ELF-1 (cell line): ENCODE results near the gene UNC5C.

Experiments
- DNase-seq: peaks from one replicate; pipeline ENCODE4 v3.0.0-alpha.2; 2016; ENCODE audit warnings: low read depth, low spot score

Gene UNC5C

DNA sequence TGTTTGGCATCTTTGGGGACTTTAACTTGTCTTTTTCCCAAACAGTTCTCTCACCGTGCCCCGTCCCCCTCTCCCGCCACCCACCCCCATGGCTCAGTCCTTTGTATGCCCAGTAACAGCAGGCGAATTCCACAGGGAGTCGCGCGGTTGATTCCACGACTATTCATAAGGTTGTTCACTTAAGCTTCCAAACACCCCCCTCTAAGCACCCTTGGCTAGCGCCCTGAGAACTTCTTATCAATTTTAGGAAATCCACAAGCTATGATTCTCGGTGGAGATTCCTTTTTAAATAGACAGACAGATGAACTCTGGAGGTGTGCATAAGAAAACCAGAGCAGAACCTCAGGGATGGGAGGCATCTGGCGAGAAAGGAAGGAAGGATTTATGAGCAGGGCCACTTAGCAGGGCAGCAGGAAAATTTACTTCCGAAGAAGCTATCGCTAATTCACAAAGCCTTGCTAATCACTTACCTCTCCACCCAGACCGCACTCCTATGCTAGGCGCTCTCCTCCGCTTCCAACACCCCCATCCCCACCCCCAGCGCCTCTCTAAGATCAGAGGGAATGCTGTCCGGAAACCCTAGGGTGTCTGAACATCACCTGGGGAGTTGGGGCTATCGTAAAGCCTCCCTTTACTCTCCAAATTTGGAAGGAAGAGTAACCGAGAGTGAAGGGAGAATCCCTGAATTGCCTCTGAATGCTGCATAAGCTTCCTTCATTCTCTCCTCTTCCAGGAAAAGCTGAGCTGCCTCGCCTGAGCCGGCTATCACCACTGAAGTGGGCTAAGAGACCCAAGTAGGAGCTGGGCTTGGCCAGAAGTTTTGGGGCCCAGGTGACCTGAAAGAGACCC is 1.7 kb downstream of the UNC5C start:
- peak; percentile 70 for DNase-seq

DNA sequence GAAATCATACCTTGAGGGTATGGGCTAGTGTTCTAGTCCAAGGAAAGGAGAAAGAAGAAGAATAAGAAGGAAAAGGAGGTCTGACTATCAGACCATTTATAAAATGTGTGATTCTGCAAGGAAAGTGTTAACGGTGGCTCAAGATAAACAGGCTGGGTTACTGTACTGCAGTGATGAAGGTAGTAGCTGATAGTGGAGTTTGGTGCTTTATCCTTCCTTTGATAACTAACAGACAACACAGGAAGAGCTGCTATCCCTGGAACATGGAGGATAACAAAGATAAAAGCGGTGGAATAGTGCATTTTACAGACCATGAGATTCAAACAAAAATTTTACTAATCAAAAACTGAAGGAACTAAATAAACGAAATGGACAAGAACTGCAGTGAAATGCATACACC is 2.6 kb downstream of the UNC5C start:
- no peak for DNase-seq

DNA sequence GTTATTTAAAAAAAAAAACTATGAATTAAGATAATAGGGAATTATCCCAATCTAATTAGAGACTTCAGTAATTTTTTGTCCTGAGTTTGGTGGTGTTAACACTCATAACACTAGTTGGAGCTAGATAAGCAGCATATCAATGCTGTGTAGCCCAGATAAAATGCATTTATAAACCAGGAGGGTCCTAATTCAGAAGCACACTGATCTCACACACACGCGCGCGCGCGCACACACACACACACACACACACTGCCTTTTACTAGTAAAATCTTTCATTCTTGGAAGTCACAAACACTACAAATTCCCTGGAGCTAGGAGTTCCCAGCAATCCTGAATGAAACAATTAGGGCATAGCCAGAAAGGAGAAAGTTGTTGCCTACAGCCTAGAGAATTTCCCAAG is 3.2 kb downstream of the UNC5C start:
- DNase-seq: no peak

DNA sequence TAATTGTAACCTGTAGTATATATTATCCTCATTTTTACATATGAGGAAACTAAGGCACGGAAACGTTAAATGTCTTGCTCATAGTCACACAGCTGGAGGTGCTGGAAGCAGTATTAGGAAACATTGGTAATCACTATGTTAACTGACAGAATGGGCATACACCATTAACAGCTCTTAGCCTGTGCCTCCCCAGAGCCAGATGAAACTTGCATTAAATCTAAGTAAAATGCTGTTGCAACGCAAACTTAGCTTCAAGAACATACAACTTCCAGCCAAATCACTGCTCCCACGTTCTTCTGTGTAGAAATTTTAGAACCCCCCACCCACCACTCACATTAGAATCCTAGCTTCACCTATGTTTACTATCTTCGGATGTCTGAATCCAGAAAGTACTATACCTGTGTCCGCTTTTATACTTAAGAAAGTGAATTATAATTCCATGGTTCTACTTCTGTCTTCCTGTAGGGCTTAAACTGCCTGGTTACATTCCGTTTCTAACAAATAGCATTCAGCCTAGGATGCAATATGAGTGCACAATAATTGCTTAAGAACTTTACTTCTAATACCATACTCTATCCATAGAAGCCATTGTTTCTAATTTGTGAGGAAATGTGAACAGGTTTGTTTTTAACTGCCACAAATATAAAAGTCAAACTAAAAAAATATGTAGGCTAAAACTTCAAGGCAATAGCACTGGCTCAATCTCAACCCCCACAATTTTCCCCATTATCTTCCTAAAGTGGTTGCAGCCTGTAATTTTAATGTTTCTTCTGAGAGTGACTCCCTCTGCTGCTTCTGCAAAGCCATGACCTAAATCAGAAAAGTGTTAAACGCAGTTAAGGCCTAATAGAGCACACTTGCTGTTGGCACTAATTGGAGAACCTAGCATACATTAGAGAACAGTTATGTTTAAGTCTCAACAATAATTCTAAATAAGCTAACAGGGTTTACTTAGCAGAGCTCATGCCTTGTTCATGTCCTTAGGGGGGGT is 4.4 kb downstream of the UNC5C start:
- no peak for DNase-seq

DNA sequence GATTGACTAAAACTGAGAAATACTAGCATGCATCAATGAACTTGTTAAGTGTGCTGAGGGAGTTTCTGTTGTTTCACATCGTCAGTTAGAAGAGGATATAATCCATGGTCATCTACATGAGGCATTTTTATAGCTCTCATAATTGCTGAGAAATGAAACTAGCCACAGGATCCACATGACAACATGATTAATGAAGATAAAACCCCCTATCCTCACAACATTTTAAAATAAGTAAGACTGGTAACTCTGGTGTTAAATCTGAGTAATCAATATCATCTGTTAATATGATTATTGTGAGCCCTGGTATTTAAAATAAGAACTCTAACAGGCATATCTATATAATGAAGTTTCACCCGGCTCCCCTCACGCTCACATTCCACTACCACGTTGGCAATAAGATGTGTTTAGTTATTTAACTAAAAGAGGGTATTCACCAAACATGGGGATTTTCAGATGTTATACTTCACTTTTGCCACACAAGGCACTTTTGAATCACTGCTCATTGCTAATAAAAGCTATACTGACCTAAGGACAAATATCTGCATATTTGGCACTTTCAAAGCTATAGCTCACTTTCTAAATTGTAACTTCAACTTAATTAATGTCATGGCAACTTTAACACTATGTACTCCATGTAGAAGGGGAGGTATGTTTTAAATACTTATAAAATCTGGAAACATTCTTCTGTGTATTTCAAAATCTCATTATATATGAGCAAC is 6.7 kb downstream of the UNC5C start:
- DNase-seq: no peak

DNA sequence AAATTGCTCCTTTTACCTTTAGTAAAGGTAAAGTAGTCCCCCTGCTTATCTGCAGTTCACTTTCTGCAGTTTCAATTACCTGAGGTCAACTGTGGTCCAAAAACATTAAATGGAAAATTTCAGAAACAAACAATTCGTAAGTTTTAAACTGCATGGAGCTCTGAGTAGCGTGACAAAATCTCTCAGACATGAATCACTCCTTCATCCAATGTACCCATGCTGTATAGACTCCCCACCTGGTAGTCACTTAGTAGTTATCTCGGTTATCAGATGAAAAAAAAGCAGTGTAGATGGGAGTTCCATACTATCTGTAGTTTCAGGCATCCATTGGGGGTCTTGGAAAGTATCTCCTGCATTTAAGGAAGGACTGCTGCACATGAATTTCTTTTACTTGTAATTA is 7.7 kb downstream of the UNC5C start:
- DNase-seq: no peak

DNA sequence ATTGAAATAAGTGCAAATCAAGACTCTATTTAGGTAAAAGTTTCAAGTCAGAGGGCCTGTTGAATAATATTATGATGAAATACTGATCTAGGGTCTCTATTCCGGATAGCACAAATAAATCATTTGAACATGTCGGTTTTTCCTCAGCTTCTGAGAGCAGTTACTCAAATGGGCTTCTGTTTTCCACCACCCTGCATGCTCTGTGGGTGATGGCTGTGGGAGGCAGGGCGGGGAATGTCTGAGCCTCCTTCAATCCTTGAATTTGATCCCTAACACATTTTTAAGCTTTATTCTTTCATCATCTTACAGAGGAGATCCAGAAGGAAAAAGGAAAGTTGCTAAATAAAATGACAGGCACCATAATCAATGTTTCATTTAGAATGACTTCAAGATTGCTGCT is 8.5 kb downstream of the UNC5C start:
- peak; percentile 24 for DNase-seq

DNA sequence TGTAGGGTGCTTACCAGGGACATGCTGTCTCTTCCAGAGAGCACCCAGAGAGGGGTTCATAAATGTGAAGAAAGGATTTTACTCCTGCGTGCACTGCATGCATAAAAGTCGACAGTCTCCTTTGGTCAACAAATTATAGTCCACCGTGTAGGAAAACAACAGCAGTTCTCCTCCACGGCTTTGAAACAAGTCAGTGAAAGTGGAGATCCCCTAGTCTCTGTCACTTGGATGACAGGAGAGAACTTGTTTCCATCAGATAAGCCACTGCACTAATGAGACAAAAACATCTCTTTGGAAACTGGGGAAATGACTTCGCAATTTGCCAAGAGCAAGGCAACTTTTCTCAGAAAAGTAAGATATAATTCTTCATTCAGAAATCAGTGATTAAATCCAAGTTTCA is 9.7 kb downstream of the UNC5C start:
- DNase-seq: no peak

DNA sequence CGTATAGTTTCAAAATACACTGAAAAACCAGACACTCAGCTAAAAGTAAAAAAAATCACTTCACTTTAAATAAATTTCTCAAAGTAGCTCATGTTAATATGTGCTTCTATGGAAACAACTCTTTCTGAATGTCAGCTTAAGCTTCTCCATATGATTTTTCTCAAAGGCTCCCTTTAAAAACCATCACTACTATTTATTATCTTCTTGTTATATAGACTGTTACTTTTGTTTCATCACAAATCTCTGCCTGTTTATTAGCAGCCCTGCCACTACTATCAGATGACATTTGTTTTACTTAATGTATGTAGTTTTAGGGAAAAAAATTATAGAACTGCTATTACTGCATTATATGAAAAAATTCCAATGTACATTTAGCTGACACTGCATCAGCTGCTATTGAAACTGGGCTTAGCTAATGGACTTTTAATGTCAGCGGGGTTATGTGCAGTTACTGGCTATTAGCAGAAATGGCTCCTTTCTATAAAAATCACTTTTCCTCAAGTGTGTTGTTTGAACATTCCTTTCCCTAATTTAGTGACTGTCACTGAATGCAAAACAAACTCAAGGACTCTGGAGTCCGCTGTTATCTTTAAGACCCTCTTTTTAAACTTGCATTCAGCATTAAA is 10.8 kb downstream of the UNC5C start:
- no peak for DNase-seq

DNA sequence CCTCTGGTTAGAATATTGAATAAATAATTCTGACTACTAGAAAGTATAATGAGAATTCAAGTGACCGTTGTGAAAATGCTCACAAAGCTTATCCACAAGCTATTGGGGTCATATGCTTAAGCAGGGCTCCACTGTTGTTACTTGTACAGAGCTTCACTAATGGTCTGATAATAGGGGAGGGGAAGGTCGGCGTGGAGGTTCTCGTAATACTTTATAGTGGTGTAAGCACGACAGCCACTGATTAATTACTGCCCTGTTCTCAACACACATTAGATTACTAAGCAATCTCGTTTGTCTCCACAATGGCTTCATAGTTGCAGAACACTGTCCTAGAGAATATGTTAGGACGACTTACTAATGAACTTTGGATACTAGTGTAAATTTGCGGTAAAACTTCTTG is 11.6 kb downstream of the UNC5C start:
- DNase-seq: no peak

DNA sequence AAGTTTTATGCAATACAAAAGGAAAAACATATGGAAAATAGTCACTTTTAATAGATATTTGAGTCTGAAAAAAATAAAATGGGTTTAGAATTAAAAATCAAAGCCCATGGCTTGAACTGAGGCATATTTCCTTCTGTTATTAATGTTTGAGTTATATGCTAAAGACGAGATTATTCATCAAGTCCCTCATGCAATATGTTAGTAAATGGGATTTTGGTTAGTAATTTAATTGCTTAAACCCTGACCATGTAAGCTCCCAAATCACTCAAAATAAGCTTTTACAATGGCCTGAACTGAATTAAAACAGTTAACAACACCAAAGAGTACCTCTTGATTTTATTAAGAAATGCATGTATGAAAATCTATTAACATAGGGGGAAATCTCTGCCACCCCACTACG is 12.1 kb downstream of the UNC5C start:
- DNase-seq: no peak

DNA sequence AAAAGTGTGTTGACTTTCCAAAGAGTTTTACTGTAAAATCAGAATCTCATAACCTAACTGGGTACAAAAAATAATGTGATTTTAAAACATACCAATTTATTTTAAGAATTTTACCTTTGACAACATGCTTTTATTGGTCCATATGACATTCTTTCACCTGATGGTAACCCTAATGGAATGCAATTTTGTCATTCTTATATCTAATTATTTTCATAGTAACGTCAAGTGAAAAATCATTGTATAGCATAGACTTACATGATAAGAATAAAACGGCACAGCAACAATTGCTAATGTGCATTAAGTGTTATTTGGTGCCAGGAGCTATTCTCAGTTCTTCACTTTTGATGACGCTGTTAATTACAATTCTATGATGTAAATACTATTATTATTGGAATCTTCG is 13.6 kb downstream of the UNC5C start:
- DNase-seq: no peak

DNA sequence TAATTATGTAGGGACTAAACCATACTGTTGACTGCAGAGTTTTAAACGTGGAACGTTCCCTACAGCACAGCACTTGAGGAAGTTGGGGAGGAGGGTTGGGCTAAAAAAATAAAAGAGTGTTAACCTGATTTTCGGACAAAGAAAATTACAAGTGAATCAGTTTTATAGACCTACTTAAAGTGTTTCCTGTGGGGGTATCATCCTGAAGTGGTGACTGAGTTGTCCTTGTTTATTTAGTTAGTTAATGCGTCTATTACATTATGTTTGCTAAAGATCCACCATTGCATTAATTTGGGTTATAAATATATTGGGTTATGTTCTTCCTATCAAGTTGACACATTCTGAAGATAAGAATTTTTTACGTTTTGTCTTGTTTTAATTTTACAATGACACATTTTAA is 14.7 kb downstream of the UNC5C start:
- no peak for DNase-seq

DNA sequence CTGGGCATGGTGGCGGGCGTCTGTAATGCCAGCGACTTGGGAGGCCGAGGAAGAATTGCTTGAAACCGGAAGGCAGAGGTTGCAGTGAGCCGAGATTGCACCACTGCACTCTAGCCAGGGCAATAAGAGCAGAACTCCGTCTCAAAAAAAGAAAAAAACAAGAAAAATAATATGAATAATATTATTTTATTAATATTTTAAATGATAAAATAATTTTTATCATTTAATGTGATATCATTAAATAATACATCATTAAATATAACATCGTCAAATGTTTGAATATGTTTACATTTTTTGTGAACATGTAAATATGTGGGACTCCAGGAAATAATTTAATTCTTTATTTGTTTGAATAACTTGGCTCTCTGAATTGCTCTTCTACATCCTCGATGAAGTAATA is 15.5 kb downstream of the UNC5C start:
- no peak for DNase-seq

DNA sequence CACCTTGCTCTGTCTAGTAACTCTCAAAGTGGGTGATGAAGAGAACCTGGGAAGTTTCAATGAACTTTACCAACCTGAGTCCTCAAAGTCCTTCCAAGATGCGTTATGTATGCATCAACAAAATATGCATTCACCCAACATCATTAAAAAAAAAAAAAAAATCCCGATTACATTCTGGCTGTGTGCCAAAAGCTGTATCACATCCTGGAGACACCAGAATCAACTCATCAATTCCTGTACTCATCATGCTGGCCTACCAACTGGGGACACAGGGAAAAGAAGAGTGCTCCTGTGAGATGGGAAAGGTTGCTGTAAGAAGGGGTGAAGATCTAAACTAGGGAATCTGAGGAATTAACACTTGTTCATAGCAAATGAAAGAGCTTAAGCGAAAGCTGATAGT is 16.5 kb downstream of the UNC5C start:
- no peak for DNase-seq

DNA sequence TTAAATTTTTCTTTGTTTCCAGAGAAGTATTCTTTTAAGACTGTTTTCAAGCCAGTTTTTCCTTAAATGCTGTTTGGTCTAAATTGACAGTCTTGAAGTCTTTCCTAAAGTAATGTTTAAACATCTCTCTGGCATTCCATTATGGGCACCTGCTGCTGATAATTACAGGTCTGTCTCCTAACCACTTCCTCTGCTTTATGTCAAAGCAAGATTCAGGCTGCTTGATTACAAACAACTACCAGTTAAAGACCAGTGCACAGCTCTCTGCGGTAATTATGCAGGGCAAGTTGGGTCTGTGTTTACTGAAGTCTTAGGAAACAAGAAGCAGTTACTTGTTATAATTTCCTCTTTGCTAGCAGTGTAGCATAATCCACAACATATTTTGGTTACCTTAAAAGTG is 17.6 kb downstream of the UNC5C start:
- peak; percentile 32 for DNase-seq

DNA sequence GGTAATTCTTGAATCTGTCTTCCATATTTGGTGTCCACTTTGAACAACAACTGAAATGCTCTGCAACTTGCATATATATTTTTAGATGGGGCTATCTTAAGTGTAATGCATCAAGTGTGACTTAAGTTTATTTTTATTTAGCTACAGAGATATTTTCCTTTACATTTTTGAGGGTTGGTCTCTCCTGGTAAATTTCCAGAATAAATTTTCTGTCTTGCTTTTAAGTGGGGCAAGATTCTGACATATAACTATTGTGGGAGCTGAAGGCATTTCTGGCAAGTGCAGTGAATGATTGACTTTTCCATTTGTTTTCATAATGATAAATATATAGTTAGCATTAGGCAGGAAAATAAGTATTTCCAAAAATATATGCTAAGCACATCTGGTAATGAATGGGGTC is 18.8 kb downstream of the UNC5C start:
- DNase-seq: no peak

DNA sequence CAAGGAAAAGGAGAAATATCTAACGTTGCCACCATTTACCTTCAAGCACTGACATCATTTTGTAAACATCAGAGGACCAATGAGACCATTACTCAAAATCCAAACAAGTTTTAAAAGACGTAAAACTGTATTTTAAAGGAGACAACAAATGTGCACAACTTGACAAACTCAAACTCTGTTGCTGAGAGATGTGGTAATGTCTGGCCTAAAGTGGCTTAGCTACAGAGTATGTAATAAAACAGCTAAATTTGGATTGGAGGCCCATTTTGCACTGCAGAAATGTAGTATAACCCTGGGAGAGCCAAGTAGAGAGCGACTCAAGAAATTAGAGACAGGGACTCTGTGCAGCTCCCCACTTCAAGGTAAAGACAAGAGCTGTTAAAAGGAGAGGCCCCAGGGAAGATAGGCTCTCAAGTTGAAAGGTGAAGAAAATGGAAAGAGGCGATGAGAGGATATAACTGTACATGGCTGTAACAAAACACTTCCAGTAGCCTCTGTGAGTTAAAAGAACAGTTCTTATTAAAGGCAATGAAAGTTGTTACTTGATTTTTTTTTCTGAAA is 20.3 kb downstream of the UNC5C start:
- no peak for DNase-seq

DNA sequence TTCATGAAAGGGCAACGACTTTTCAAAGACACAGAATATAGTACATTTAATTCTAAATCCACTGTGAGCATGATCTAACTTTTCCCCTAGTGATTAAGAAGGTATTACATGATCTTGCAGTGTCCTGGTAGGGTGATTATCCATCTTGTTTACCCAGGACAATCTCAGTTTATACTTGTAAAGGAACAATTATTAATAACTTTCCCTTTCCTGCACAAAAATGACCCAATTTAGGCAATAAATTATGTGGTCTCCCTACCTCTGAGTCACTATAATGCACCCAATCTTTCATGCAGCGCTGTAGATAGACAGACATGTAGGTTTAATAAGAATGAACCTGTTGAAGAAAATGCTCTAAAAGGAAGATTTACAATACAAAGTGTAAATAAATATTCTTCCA is 22.7 kb downstream of the UNC5C start:
- DNase-seq: no peak

DNA sequence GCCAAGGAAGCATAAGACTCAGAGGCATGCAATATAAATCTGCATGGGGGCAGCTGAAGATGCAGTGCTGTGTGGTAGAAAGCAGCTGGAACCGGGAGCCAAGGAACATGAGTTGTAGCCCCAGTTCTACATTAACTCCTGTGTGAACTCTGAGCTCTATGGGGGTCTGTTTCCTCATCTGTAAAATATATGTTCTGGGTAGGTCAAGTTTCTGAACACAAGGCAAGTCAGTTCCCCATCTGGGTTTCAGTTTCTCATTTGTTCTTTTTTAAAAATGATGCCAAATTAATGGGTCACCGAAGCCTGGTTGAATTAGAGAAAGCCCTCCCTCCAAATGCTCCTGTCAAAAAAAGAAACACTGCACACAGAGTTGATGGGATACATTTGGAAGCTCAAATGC is 24.0 kb downstream of the UNC5C start:
- DNase-seq: no peak

DNA sequence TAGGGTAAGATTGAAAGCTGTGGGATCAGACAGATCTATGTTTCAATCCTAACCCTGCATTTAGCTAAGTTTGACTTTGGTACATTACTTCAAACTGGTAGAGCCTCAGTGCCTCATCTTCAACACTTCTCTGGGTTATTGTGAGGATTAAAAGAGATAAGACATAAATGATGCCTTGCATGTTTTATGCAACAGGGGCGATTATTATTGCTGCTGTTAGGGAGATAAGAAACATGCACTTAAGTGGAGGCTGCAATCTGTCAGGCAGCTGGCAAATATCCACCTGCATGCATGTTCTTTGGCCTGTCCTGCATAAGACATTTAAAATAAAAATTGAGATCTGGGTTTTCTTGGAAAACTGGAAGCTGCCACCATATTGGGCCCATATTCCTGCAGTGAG is 24.6 kb downstream of the UNC5C start:
- DNase-seq: no peak
